HG02642 (cell line): Measurements from ENCODE around the gene AKAP11.

Source experiments
- ATAC-seq: cut with Tn5 transposase; IDR thresholded peaks from one replicate; pipeline ENCODE4 v1.9.1; 2021; ENCODE audit warnings: mild to moderate bottlenecking; ENCODE audit not compliant: unreplicated experiment, poor library complexity

Gene AKAP11

DNA sequence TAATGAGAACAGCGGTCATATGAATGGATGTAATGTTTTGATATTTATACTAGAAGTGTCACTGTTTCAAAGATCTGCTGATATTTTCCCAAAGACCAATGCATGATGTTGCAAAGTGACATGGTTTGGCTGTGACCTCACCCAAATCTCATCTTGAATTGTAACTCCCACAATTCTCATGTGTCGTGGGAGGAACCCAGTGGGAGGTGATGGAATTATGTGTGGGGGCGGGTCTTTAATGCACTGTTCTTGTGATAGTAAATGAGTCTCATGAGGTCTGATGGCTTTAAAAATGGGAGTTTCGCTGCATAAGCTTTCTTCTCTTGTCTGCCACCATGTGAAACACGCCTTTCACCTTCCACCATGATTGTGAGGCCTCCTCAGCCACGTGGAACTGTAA, 98.3 kb downstream of the AKAP11 start:
- ATAC-seq = no peak
